GM18907 (cell line): ENCODE measurements around the gene NOXA1.
"Not testable (repeated sequence)": the region's sequence is repeated elsewhere in the genome, so short reads cannot be mapped to it uniquely, and the experiment has no call there.

Experiments used
- ATAC-seq: cut with Tn5 transposase; IDR thresholded peaks from one replicate; pipeline ENCODE4 v1.9.1; 2021; ENCODE audit warnings: mild to moderate bottlenecking, moderate library complexity; ENCODE audit not compliant: unreplicated experiment

The NOXA1 gene

DNA sequence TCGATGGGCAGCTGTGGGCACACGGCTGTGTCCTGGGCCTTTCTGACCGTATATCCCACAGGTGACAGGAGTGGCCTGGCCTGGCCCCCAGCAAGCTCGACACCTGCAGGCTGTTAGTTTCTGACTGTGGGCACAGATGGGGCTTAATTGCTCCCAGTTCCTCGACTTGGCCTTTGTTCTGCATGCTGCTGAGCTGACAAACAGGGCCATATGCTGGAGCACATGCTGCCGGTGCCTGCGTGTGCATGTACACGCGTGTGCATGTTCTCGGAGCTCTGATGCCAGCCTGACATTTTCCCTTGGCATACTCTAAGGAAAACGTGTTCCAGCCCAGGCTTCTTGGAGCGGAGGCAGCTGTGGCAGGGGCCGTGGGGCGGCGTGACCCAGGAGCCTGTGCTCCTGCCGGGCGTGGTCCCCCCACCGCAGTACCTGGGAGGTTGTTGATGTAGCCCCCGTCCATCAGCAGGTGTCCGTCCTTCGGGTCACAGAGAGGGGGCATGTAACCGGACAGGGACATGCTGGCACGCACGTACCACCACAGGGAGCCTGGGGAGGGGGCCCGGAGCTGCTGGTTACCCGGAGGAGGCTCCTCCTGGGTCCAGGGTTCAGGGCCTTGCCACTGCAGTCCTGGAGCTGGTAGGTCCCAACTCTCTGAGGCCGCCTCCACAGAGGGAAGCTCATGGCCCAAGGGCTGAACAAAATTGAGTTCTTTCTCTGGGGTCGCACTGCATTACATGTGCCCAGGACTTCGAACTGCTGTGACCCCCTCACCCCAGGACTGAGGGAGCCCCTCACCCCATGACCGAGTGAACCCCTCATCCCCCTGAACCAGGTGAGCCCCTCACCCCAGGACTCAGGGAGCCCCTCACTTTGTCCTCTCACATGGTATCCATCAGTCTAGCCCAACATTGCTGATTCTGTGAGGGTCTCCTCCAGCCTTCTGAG, 40.1 kb downstream of the NOXA1 start:
- ATAC-seq: no peak

DNA sequence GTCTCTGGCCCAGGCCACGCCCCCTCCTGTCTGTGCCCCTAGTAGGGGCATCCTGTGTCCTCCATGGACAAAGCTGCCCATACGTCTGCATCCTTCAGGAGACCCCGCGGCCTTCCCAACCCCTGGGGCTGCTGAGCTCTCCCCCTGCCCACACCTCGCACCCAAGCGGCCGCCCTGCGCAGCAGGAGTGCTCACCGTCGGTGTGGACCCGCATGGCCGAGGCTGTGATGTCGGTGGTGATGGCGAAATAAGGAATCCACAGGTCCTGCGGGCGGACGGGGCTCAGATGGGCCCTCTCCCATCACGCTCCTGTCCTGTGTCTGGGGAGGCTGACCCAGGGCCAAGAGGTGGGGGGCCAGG, 40.7 kb downstream of the NOXA1 start:
- no peak for ATAC-seq

DNA sequence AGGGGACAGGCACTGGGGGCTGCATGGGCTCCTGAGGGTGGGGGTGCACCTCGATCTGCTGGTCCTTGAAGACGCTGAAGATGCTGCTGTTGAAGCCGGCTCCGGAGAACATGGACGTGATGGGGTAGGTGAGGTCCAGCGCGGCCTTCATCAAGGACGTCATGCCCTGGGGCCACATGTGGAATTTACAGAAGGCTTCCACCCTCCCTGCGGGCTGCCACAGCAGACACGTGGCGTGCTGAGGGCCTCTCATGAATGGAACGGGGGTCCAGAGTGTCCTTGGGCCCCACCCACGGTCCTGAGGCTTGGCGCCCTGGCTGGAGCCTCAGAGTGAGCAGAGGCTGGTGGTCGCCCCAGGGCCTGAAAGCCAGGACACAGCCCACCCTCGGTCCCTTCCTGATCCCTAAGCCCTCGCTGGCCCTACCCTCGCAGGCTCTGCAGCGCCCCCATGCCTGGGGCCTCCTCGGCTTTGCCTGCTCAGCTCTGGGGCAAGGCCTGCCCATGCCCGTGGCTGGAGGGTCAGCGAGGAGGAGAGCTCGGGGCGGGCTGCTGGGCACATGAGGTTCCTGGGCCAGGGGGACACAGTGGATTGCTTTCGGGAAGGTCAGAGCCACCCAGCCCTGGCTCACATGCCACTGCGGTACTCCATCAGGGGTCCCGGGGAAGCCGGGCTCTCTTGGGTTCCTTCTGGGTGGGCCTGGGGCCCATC, 41.3 kb downstream of the NOXA1 start:
- no peak for ATAC-seq

DNA sequence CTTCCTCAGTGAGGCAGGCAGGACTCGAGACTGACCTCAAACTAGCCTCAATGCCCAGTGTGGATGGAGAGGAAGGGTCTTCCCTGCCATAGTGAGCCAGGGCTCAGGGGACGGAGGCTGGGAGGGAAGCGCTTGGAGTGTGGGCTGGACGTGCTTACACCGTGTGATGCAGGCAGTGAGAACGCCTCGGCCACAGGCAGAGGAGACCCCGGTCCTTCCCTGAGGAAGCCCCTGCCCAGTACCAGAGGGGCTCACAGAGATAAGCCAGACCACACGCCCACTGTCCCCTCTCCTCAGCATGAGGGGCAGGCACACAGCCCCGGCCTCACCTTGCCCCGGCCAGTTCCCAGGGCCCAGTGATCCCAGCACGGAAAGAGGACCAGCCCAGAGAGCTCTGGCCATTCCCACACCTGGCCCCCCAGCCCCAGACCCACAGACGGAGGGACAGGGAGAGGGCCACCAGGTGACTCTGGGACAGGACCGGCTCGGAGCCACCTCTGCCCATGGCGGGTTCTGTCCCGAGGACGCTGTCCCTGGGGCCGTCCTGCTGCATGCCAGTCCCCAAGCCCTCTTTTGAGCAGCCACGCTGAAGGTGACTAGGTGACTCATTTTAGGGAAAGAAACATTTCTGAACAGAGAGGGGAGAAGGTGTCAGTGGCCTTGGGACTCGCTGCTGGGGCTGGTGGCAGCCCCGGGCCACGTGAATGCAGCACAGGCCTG, 42.0 kb downstream of the NOXA1 start:
- no peak for ATAC-seq

DNA sequence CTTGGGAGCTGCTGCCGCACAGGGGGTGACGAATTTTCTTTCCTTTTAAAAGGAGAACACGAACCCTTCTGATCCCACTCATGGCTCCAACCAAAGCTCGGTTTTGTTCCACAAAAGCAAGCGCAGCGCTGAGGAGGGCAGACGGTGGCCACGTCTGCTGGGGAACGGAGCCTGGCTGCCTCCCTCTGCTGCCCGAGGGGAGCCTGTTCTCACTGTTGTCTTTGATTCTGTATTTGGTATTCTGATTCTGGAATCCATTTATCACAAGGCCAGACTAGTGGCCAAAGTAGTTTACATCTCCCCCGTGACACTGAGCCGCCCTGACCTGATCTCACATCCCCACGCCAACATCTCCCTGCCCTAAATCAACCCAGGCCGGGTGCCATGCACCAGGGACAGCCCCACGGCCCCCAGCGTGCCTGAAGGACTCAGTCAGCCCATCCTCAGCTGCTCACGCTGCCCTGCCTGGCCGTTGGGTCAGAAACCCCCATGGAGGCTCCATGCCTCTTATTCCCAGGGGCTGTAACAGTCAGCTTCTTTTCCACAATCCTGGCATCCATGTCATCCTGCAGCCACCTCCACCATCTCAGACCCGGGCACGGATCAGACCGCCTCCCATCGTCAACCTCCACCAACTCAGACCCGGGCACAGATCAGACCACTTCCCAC, 42.7 kb downstream of the NOXA1 start:
- no peak for ATAC-seq

DNA sequence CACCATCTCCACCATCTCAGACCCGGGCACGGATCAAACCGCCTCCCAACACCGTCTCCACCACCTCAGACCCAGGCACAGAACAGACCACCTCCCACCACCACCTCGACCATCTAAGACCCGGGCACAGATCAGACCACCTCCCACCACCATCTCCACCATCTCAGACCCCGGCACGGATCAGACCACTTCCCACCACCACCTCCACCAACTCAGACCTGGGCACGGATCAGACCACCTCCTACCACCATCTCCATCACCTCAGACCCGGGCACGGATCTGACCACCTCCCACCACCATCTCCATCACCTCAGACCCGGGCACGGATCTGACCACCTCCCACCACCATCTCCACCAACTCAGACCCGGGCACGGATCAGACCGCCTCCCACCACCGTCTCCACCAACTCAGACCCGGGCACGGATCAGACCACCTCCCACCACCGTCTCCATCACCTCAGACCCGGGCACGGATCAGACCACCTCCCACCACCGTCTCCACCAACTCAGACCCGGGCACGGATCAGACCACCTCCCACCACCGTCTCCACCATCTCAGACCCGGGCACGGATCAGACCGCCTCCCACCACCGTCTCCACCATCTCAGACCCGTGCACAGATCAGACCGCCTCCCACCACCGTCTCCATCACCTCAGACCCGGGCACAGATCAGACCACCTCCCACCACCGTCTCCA, 43.3 kb downstream of the NOXA1 start:
- ATAC-seq: not testable (repeated sequence)

DNA sequence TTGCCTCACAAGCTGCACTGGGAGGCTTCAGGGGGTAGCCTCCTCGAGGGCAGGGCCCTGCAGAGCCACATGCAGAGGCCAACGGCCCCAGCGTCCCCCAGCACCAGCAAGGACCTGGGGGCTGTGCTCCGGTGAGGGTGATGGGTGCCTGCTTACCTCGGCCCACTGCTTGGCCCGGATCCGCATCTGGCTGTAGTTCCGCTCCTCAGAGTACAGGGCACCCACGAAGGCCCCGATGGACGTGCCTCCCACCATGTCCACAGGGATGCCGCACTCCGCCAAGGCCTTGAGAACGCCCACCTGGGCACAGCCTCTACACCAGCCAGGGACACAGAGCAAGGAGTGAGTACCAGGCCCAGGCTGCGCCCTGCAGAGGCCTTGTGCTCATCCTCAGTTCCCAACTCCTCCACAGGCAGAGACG, 44.0 kb downstream of the NOXA1 start:
- no peak for ATAC-seq

DNA sequence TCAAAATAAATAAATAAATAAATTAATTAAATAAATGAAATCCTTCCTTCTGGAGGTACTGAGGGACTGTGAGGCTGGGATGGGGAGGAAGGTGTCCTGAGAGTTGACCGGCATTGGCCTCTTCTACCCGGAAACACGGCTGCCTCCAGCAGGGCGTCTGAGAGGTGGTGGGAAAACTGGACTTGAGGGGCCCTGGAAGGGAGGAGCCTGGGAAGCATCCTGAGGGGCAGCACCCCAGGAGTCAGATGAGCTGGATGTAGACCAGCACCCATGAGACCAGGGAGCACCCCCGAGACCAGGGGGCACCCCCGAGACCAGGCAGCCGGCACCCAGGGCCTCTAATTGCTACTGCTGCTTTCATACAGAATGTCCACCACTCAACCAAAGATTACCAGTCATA, 44.7 kb downstream of the NOXA1 start:
- ATAC-seq: no peak

DNA sequence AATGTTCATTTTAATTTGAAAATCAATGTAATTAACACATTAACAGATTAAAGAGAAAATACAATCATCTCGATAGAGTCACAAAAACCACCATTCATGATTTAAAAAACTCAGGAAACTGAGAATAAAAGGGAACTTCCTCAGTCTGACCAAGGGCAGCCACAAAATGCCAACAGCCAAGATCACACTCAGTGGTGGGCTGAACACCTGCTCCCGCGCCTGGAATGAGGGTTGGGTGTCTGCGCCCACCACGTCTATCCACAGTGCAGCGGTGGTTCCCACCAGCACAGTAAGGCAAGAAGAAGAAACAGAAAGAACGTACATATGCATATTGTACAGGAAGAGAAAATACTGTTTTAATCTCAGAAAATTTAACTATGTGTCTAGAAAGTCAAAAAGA, 47.6 kb downstream of the NOXA1 start:
- no peak for ATAC-seq

DNA sequence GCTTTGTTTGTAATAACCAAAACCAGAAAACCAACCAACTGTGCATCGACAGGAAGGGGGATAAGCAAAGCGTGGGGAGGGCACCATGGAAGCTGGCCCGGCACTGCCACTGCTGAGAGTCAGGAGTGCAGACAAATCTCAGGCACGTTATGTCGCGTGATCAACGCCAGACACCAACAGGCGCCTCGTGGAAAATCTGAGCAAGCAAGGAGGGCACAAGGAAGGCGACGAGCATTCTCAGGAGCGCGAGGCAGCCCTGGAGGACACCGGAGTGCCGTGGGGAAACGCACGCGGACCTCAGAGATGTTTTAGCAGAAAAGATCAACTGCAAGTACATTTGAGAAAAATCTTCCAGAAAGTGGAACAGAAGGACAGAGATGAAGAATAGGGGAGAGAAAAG, 51.1 kb downstream of the NOXA1 start:
- ATAC-seq: no peak

DNA sequence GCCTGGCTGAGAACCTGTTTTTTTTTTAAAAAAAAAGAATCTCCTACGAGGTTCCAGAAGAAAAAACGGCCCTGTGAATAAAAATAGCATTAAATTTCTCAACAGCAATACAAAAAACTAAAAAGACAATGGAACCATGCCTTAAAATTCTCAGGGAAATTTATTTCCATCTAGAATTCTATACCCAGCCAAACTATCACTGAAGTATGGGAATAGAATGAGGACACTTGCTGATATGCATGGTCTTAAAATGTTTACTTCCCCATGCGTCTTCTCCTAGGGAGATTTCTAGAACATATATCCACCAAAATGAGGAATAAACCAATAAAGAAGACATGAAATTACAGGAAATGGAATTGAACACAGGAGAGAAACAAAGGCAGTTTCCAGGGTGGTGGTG, 52.5 kb downstream of the NOXA1 start:
- ATAC-seq: no peak

DNA sequence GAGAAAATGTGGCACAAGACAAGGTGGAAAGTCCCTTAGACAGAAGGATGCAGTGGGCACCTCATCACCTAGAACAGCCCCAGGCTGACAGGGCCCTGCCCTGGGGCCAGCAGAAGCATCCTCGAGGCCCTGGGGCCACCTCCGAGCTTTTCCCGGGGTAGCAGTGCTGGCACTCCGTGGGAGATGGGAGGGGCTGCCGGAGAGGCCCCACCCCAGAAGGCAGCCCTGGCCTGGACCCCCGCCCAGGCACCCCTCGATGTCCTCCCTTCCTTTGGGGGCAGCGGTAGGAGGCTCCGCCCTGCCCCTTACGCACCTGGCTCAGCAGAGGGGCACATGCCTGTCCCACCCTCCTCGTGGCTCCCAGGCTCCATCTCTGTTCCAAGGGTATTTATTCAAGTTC, 53.7 kb downstream of the NOXA1 start:
- no peak for ATAC-seq

DNA sequence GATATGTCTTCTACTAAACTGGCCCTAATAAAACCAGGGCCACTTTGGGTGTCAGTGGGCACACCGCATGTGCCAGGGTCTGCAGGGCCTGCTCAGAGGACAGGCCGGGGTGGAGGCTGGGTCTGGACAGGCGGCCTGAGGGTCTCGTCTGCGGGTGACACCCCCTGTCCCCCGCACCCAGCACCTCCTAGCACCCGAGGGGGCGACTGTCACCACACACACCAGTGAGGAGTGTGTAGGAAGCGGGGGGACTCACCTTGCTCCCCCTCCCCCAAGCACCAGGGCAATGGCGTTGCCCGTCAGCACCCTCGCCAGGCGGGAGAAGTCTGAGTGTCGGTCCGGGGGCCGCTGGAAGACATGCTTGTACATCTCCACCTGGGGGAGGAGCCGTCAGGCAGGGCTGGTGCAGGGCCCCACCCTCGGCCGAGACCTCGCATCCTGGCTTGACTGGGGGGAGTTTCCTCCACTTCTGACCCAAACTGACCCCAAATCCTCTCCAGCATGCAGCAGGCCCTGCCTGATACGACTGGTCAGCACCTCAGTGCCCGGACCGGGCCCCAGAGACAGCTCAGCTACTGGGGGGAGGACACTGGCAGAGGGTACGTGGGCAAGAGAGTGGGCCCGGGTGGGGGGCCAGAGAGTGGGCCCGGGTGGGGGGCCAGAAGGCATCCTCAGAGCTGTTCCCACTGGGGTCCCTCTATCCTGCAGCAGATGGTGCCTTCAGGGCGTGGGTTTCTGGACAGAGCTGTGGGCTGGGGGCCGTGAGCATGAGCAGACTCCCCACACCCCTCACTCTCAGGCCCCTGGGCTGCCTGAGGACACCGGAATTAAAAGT, 54.8 kb downstream of the NOXA1 start:
- ATAC-seq: no peak

DNA sequence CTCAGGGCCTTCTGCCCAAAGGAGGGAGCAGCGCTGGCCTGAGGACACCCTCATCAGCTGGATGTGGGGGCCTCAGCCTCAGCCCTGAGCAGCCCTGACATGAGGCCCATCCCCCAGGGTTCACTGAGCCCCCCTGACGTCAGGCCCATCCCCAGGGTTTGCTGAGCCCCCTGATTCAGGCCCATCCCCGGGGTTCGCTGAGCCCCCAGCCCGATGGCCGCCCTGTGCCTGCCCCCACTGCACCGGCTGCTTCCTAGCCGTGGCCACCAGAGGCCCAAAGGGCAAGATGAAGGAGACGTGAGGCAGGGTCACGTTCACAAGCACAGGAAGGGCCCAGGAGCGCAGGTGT, 55.4 kb downstream of the NOXA1 start:
- no peak for ATAC-seq

DNA sequence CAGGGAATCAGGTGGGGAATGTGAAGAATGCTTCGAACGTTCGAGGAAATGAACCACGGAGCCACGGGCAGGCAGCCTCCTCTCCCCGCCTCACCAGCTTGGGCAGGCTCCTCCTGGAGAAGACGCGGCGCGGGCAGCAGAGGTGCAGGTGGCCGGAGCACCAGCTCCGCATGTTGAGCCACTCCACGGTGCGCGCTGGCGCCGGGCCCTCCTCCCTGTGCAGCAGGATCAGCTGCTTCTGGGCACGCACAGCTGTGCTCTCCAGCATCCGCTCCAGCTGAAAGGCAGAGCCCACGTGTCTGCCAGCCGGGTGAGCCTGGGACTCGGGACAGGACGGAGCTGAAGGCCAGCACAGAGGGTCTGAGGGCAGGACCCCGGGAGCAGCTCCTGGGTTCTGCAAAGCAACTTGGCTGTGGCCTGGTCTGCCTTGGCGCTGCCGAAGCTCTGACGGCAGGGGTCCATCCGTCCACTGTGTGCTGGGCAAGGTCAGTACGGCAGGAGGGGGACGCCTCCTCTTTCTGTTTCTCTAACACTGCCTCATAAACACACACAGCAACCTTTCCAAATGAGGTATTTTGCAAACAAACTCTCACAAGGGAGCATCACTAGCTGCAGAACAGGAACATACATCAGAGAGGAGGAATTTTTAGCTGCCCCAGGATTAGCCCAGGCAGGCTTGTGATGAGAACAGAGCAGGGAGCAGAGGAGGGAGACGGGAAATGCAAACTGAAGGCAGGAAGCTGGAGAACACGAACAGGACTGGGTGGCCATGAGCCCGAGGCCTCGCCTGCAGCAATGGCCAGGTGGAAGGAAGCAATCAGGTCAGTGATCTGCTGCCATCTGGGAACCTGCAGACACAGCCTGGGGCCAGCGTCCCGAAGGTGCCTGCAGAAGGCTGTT, 56.0 kb downstream of the NOXA1 start:
- ATAC-seq: no peak

DNA sequence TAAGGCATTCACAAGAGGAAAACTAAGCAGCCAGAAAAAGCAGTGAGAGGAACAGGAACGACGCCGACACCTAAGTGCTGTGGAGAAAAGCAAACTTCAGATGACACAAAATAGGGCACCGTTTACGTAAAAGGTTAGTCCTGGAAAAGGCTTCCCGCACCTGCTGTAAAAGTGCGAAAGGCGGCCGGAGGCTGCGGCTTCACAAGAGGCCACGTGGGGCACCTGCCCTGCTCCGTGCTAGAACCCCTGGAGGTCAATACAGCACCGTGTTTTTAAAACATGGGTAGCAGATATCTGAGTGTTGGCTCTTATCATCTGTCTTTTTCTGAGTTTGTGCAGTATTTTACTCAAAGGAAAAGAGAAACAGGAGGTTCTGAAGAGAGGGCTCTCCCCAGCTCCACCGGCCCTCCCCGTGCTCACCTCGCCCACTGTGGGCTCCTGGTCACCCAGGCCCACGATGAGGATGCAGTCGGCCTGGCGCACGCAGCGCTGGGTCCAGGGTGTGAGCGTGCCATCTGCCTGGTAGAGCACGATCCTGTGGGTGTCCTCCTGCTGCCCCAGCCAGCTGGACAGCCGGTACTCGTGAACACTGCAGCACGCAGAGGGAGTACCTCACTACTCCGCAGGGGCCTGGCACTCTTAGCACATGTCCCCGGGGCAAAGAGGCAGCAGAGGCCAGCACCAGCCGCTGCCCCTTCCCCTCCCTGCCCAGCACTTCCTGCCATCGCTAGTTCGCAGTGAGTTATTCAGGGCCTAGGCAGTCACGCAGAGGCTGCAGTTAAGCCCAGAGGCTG, 56.9 kb downstream of the NOXA1 start:
- ATAC-seq: no peak

DNA sequence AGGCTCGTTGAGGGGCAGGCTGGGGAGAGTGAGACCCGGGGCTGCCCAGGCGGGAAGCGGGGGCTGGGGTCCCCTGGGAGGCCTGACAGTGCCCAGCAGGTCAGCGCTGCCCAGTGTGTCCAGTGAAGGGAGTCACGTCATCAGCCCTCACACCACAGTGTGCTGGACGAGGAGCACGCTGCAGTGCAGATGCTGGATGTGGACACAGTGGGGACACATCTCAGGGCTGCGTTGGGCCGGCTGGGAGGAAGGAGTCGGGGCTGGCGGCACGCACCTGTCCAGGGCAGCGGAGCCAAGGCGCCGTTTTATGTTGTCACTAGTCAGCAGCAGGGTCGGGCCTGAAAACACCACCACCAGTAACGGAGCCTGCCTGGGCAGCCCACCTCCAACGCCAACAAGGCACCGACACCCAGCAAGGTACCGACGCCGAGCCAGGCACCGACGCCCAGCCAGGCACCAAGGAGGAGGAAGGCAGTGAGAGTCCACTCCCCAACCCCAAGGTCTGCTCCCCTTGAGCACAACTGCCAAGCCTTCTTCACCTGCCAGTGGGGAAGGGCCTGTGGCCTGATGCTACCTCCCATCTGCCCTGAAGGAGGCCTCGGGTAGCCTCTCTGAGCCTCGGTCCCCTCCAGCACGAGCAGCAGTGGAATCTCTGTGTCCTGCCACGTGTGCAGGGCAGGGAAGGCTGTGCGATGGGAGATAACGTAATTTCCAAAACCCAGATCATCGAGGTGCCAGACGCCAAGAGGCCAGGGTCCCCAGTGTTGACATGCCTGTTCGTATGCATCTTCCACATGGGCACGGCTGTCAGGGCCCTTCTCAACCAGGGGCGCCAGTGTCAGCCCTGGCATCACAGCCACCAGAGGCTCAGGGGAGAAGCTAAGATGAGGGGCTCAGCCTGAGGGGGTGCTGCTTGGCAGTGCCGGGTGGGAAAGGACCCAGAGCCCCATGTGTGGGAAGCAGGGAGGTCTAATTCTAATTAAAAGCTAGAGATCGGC, 57.8 kb downstream of the NOXA1 start:
- no peak for ATAC-seq
